ENCODE data around the gene PLXNA3. TPM values are rescaled to one million over a fixed set of nuclear protein-coding genes. Genes with fewer than 3 reads are reported as not detected.
A peak's percentile ranks its signal among the peaks of the same experiment; 100 is the strongest.

PLXNA3 gene
- total and polyA plus RNA-seq, 10 of the 15 experiments (the other 5 are each of a cell fraction or from before 2014, with no cell fraction given) = 0.26 to 26.8 (median 3.4) TPM

GRCh38 chrX:154488336-154489075, 30.4 kb downstream of the PLXNA3 start (continued):
- no peak for TF ChIP-seq ZNF592 (IDR thresholded peaks at IDR 0.05)
- TF ChIP-seq CEBPB (IDR thresholded peaks at IDR 0.05; ENCODE audit: borderline replicate concordance in 1 of 2, low read depth in 2 of 2, low read length in 2 of 2) = no peak
- TF ChIP-seq TCF12 (IDR thresholded peaks at IDR 0.05; ENCODE audit: low read depth, low read length) = no peak

GRCh38 chrX:154489182-154489581, 31.1 kb downstream of the PLXNA3 start:
- ATAC-seq (no peak), FAIRE-seq (no peak), DNase-seq (ENCODE audit: low read depth, low spot score) (no peak)
- WGBS (ENCODE audit: insufficient coverage, insufficient replicate concordance, low lambda C conversion rate, missing lambda C conversion rate) = 76% methylated on average over 4 of the region's 4 CpGs
- ChIA-PET RAD21 (ENCODE audit: unreplicated experiment) (interaction anchor here (1.0 to 1.8 kb wide), 2 partner anchors 10 to 38 kb away, joined by 4 to 6 read pairs; partner anchors contain the start of gene LAGE3), CTCF (interaction anchor here (0.6 to 2.4 kb wide), 3 partner anchors 10 to 110 kb away, joined by 3 to 13 read pairs (median 5); no protein-coding TSS in a partner anchor), POLR2A (interaction anchor here (0.7 to 3.3 kb wide), 9 partner anchors 8 to 110 kb away, joined by 3 to 14 read pairs (median 3); partner anchors contain the start of genes EMD and FAM3A), SMC1A (ENCODE audit: uncharacterized antibody, unreplicated experiment) (interaction anchor here (2.2 kb wide), 1 partner anchor 38 kb away, joined by 7 read pairs; no protein-coding TSS in a partner anchor)
- Histone ChIP-seq H3K9ac (ENCODE audit: control insufficient read depth, insufficient read depth, low read length) (peak overlapping the region; percentile 80; the same call in 1 of the 2 replicates), H3K4me1 (ENCODE audit: control insufficient read depth, insufficient read depth, low read length) (peaks cover 8% of the 10 kb centered on the region; the same call in 1 of the 2 replicates), H3K36me3 (ENCODE audit: control insufficient read depth in 2 of 2, insufficient read depth in 2 of 2, low read length in 1 of 2) (peaks cover 0 to 2% of the 10 kb centered on the region in 2 experiments; a peak in 2 of 4 replicates), H4K20me1 (ENCODE audit: control insufficient read depth, insufficient read depth) (no peaks in the 10 kb centered on the region), H3K27me3 (replicated peaks in 1 of 2; ENCODE audit: control insufficient read depth in 2 of 2, insufficient read depth in 2 of 2, low read length in 1 of 2) (no peaks in the 10 kb centered on the region), H2AFZ (ENCODE audit: control insufficient read depth, low read depth, low read length) (no peak overlapping the region), H3K27ac (ENCODE audit: control insufficient read depth, insufficient read depth) (no peak overlapping the region), H3K4me3 (peak overlapping the region; percentile 74; the same call in 1 of the 2 replicates), H3K4me2 (ENCODE audit: control insufficient read depth, insufficient read depth) (peak overlapping the region; percentile 84), H3K9me3 (replicated peaks; ENCODE audit: control insufficient read depth, insufficient read depth, low read length) (no peaks in the 10 kb centered on the region; the same call in 2 of the 3 replicates), H3K79me2 (ENCODE audit: control insufficient read depth, insufficient read depth, low read length) (peaks cover 21% of the 10 kb centered on the region)
- intact Hi-C loops (cut with micrococcal nuclease; ENCODE audit: unreplicated experiment) = no loop called here
- no TSS peak for BruUV-seq (replicated peaks)
- no peak for TF ChIP-seq CTCF (IDR thresholded peaks at IDR 0.05 in 2 of 3, conservative IDR thresholded peaks at IDR 0.05 in 1 of 3; ENCODE audit: control insufficient read depth in 2 of 3, extremely low read depth in 1 of 3, insufficient read depth in 1 of 3, low read depth in 3 of 3, low read length in 3 of 3)
- TF ChIP-seq REST (IDR thresholded peaks at IDR 0.05; ENCODE audit: low read depth, low read length) = no peak
- no peak for TF ChIP-seq SP1 (IDR thresholded peaks at IDR 0.05; ENCODE audit: low read depth, low read length)
- no peak for TF ChIP-seq ZNF384 (IDR thresholded peaks at IDR 0.05; ENCODE audit: borderline replicate concordance, low read depth, low read length)
- in situ Hi-C loops (cut with MboI) = no loop called here
